GM12878 (cell line): ENCODE results near the gene GNAI2. TPM values are rescaled to one million over a fixed set of nuclear protein-coding genes. Genes with fewer than 3 reads are reported as not detected.

Source experiments
- ATAC-seq: fragments of 200-7000 bp; cut with Tn5 transposase; 3 replicates; pipeline ENCODE4 v1.9.1; 2020; ENCODE audit warnings: mild to moderate bottlenecking, moderate library complexity
- BruUV-seq: library from RNA; stranded (reverse); fragments of 400-500 nt; replicated peaks from 2 replicates; lab custom pipeline; 2021; lab: Mats Ljungman, UMichigan
- CTCF ChIA-PET: fragments of 300-600 bp; sonication (Branson Sonifier 250); formaldehyde crosslinking; extraction: SDS; loops from one replicate; lab custom pipeline; 2021; ENCODE audit warnings: inconsistent platforms; lab: Yijun Ruan, JAX
- POLR2A ChIA-PET: fragments of 350-600 bp; formaldehyde crosslinking; extraction: SDS; loops from one replicate; lab custom pipeline; 2021; ENCODE audit warnings: inconsistent platforms; lab: Charles Lee
- RAD21 ChIA-PET: fragments of 300-600 bp; sonication (Branson Sonifier 250); formaldehyde crosslinking; loops from one replicate; lab custom pipeline; 2023; ENCODE audit warnings: antibody characterized with exemption; ENCODE audit not compliant: unreplicated experiment; lab: Charles Lee
- SMC1A ChIA-PET: fragments of 300-600 bp; sonication (Branson Sonifier 250); formaldehyde crosslinking; loops from one replicate; lab custom pipeline; 2023; ENCODE audit not compliant: unreplicated experiment, uncharacterized antibody; lab: Charles Lee
- DNase-seq: peaks from one replicate; pipeline ENCODE4 v3.0.0-alpha.2; 2011; ENCODE audit warnings: low read depth, low spot score
- FAIRE-seq: peaks from 3 replicates; lab custom pipeline; 2011; peaks lifted over from hg19 to GRCh38; lab: Jason Lieb, UNC
- H2AFZ ChIP-seq: 2 replicates; pipeline ENCODE4 v1.6.0; 2011; ENCODE audit warnings: low read depth, low read length, control low read depth; ENCODE audit not compliant: control insufficient read depth
- H3K27ac ChIP-seq: 2 replicates; pipeline ENCODE4 v1.5.1; 2011; ENCODE audit warnings: control low read depth; ENCODE audit not compliant: control insufficient read depth, insufficient read depth
- H3K27me3 ChIP-seq, 2 experiments: replicated peaks in 1 of 2; 2 replicates each; pipeline versions ENCODE4 v1.6.0 to v1.6.1; 2011; ENCODE audit warnings: low read length in 1 of 2; ENCODE audit not compliant: control insufficient read depth in 2 of 2, insufficient read depth in 2 of 2
- H3K36me3 ChIP-seq, 2 experiments: 2 replicates each; pipeline ENCODE4 v1.5.1; 2011; ENCODE audit warnings: low read length in 1 of 2; ENCODE audit not compliant: control insufficient read depth in 2 of 2, insufficient read depth in 2 of 2
- H3K4me1 ChIP-seq: 2 replicates; pipeline ENCODE4 v1.6.1; 2011; ENCODE audit warnings: mild to moderate bottlenecking, low read length, moderate library complexity, mixed read lengths; ENCODE audit not compliant: control insufficient read depth, insufficient read depth
- H3K4me2 ChIP-seq: 2 replicates; pipeline ENCODE4 v1.6.0; 2011; ENCODE audit warnings: control low read depth; ENCODE audit not compliant: control insufficient read depth, insufficient read depth
- H3K4me3 ChIP-seq: fragments of 200-600 bp; sonication (generic); 2 replicates; pipeline ENCODE4 v1.5.1; 2016
- H3K79me2 ChIP-seq: 2 replicates; pipeline ENCODE4 v1.6.0; 2011; ENCODE audit warnings: low read length; ENCODE audit not compliant: control insufficient read depth, insufficient read depth
- H3K9ac ChIP-seq: 2 replicates; pipeline ENCODE4 v1.8.0; 2011; ENCODE audit warnings: low read length, control low read depth, mixed read lengths; ENCODE audit not compliant: control insufficient read depth, insufficient read depth
- H3K9me3 ChIP-seq: replicated peaks from 3 replicates; pipeline ENCODE4 v1.5.1; 2011; ENCODE audit warnings: mild to moderate bottlenecking, low read length; ENCODE audit not compliant: control insufficient read depth, insufficient read depth
- H4K20me1 ChIP-seq: 2 replicates; pipeline ENCODE4 v1.6.0; 2011; ENCODE audit not compliant: control insufficient read depth, insufficient read depth
- CHD4 ChIP-seq: fragments of 200-600 bp; sonication (generic); IDR thresholded peaks from 2 replicates; pipeline ENCODE4 v1.6.1; 2016; ENCODE audit warnings: mild to moderate bottlenecking
- E2F8 ChIP-seq: fragments of 450-650 bp; IDR thresholded peaks from 2 replicates; pipeline ENCODE4 v1.6.1; 2018; ENCODE audit warnings: mild to moderate bottlenecking, low read depth, moderate library complexity; ENCODE audit not compliant: partially characterized antibody
- FOXM1 ChIP-seq: IDR thresholded peaks from 2 replicates; pipeline ENCODE4 v1.6.1; 2012; ENCODE audit warnings: low read depth, mild to moderate bottlenecking, inconsistent platforms, low read length, moderate library complexity
- HDAC2 ChIP-seq: fragments of 200-600 bp; sonication (generic); IDR thresholded peaks from 2 replicates; pipeline ENCODE4 v1.6.1; 2017
- IRF5 ChIP-seq: fragments of 450-650 bp; IDR thresholded peaks from 2 replicates; pipeline ENCODE4 v1.6.1; 2017; ENCODE audit warnings: borderline replicate concordance
- JUND ChIP-seq: IDR thresholded peaks from 2 replicates; pipeline ENCODE4 v1.6.1; 2012; ENCODE audit warnings: low read depth, mild to moderate bottlenecking, low read length, improper control_type of control experiment, moderate library complexity
- PRDM15 ChIP-seq: fragments of 450-650 bp; formaldehyde crosslinking; IDR thresholded peaks from 2 replicates; pipeline ENCODE4 v1.4.0; 2020; ENCODE audit warnings: mild to moderate bottlenecking, moderate library complexity
- SKIL ChIP-seq: fragments of 450-650 bp; IDR thresholded peaks from 2 replicates; pipeline ENCODE4 v1.6.1; 2017; ENCODE audit warnings: mild to moderate bottlenecking, low read depth, inconsistent platforms; ENCODE audit not compliant: poor library complexity, severe bottlenecking
- SMC3 ChIP-seq: IDR thresholded peaks from 2 replicates; pipeline ENCODE4 v1.6.1; 2011; ENCODE audit warnings: low read length, improper control_type of control experiment, borderline replicate concordance
- USF1 ChIP-seq: IDR thresholded peaks from 2 replicates; pipeline ENCODE4 v1.6.1; 2011; ENCODE audit warnings: borderline replicate concordance, low read depth, mild to moderate bottlenecking, moderate library complexity, mixed read lengths, low read length; ENCODE audit not compliant: insufficient read depth; ENCODE audit errors: extremely low read length
- ZNF622 ChIP-seq: fragments of 450-650 bp; IDR thresholded peaks from 2 replicates; pipeline ENCODE4 v1.6.1; 2017; ENCODE audit warnings: mild to moderate bottlenecking, inconsistent platforms
- WGBS: methylation state at CpG from one replicate; pipeline ENCODE4 v1.1.6; 2016; ENCODE audit warnings: low lambda C conversion rate; ENCODE audit not compliant: insufficient replicate concordance, insufficient coverage; ENCODE audit errors: missing lambda C conversion rate; 5-methylcytosine and 5-hydroxymethylcytosine counted together
- in situ Hi-C: fragments of 300-500 bp; cut with MboI; formaldehyde crosslinking; loops from 9 replicates; pipeline ENCODE4 v1.14.3; 2018; ENCODE audit warnings: mixed read lengths
- intact Hi-C: fragments of 100-400 bp; cut with micrococcal nuclease; formaldehyde crosslinking; loops from one replicate; pipeline ENCODE4 v1.14.2; 2022; ENCODE audit not compliant: unreplicated experiment
- polyA plus RNA-seq, 11 experiments: library from polyadenylated mRNA; depleted of rRNA in 4 of 11; unstranded in 6 of 11; stranded (reverse) in 5 of 11; fragments of >200 nt; fragmentation: Nextera tagmentation in 4 of 11; fragmentation: Illumina TruSeq in 1 of 11; extraction: Ambion mirVana in 4 of 11; extraction: Trizol in 1 of 11; gene quantifications; 1 replicate in 1 of 11; 2 replicates in 10 of 11; pipeline versions ENCODE4 v1.2.1 to v1.2.3, GENCODE V29; 2011 to 2016; ENCODE audit warnings: inconsistent platforms in 2 of 11, missing spikeins in 2 of 11, low read depth in 1 of 11
- total RNA-seq, 4 experiments: library from RNA; depleted of rRNA in 3 of 4; stranded (reverse); fragments of >200 nt in 3 of 4; fragmentation: Illumina TruSeq in 1 of 4; extraction: Trizol in 1 of 4; gene quantifications; 2 replicates each; pipeline versions ENCODE4 v1.2.1 to v1.2.3, GENCODE V29; 2013 to 2021

GNAI2 gene
- total and polyA plus RNA-seq, 10 of the 15 experiments (the other 5 are each of a cell fraction or from before 2014, with no cell fraction given): 5.0 to 346 (median 237) TPM

- TF ChIP-seq PRDM15 (no peak), USF1 (no peak), SMC3 (no peak)
Observed at GRCh38 chr3:50193286-50193685, 42.7 kb upstream of the GNAI2 start (continued).

- BruUV-seq: no TSS peak
- CTCF ChIA-PET: interaction anchor here (1.0 to 6.9 kb wide), 9 partner anchors 11 to 131 kb away, joined by 3 to 110 read pairs (median 6); no protein-coding TSS in a partner anchor
- DNase-seq (no peak), FAIRE-seq (no peak), ATAC-seq (no peak)
- RAD21 ChIA-PET: interaction anchor here (2.0 to 5.6 kb wide), 2 partner anchors 27 to 32 kb away, joined by 14 to 72 read pairs; no protein-coding TSS in a partner anchor
- TF ChIP-seq JUND: no peak
- TF ChIP-seq FOXM1: no peak
- TF ChIP-seq SKIL: no peak
- TF ChIP-seq HDAC2: no peak
- no peak for TF ChIP-seq CHD4
- TF ChIP-seq IRF5: no peak
- no peak for TF ChIP-seq E2F8
- no peak for TF ChIP-seq ZNF622
- Histone ChIP-seq H3K4me2 (no peak overlapping the region), H3K9ac (no peak overlapping the region), H3K27me3 (no peaks in the 10 kb centered on the region; a peak in 2 of 4 replicates), H3K4me3 (no peak overlapping the region), H3K9me3 (no peaks in the 10 kb centered on the region), H3K27ac (no peak overlapping the region), H4K20me1 (no peaks in the 10 kb centered on the region), H3K4me1 (no peaks in the 10 kb centered on the region), H3K36me3 (no peaks in the 10 kb centered on the region), H2AFZ (no peak overlapping the region), H3K79me2 (no peaks in the 10 kb centered on the region)
- intact Hi-C loops: no loop called here
- POLR2A ChIA-PET: no interaction called here
- in situ Hi-C loops: loop anchor here (5.0 kb wide), 1 partner anchor 34 kb away; no protein-coding TSS in a partner anchor
- SMC1A ChIA-PET: interaction anchor here (0.8 kb wide), 1 partner anchor 21 kb away, joined by 3 read pairs; no protein-coding TSS in a partner anchor
- WGBS: 73% methylated on average over 31 of the region's 34 CpGs
Observed at GRCh38 chr3:50193746-50194127, 42.3 kb upstream of the GNAI2 start.
